Activated naive CD4-positive, alpha-beta T cell treated with anti-CD3 and anti-CD28 coated beads, Interleukin-2, amount 50 U/mL, for 24 hours (primary cell): Measurements from ENCODE around the gene PTPN11.
A peak's percentile ranks its signal among the peaks of the same experiment; 100 is the strongest.
"Not testable (repeated sequence)": the region's sequence is repeated elsewhere in the genome, so short reads cannot be mapped to it uniquely, and the experiment has no call there.

ENCODE experiments used
- H3K27ac Mint-ChIP-seq: one replicate; pipeline ENCODE4 v1.8.0; 2021; ENCODE audit warnings: mild to moderate bottlenecking, mixed read lengths
- H3K27me3 Mint-ChIP-seq: one replicate; pipeline ENCODE4 v1.8.0; 2021; ENCODE audit warnings: mixed read lengths
- H3K36me3 Mint-ChIP-seq: one replicate; pipeline ENCODE4 v1.8.0; 2021; ENCODE audit warnings: mixed read lengths
- H3K4me1 Mint-ChIP-seq: one replicate; pipeline ENCODE4 v1.8.0; 2021; ENCODE audit warnings: mixed read lengths
- H3K4me3 Mint-ChIP-seq: one replicate; pipeline ENCODE4 v1.8.0; 2021; ENCODE audit warnings: mild to moderate bottlenecking, mixed read lengths
- H3K9me3 Mint-ChIP-seq: one replicate; pipeline ENCODE4 v1.8.0; 2021; ENCODE audit warnings: mixed read lengths

Gene PTPN11

DNA sequence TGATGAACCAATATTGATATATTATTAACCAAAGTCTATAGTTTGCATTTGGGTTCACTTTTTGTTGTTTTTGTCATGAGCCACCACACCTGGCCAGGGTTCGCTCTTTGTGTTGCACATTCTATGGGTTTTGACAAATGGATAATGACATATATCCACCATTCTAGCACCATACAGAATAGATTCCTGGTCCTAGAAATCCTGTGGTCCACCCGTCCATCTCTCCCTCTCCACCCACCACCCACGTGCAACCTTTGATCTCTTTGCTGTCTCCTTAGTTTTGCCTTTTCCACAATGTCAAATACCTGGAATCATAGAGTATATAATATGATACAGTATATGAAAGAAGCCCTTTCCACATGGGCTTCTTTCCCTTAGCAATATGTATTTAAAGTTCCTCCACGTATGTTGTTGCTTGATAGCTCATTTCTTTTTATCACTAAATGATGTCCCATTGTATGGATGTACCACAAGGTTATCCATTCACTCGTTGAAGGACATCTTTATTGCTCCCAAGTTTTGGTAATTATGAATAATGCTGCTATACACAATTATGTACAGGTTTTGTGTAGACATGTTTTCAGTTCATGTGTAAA is 16.7 kb upstream of the PTPN11 start:
- Mint-ChIP-seq H3K4me1 (peaks cover 13% of the 10 kb centered on the region), H3K27ac (no peak overlapping the region), H3K4me3 (no peak overlapping the region), H3K36me3 (peaks cover 8% of the 10 kb centered on the region), H3K9me3 (no peaks in the 10 kb centered on the region), H3K27me3 (no peaks in the 10 kb centered on the region)

DNA sequence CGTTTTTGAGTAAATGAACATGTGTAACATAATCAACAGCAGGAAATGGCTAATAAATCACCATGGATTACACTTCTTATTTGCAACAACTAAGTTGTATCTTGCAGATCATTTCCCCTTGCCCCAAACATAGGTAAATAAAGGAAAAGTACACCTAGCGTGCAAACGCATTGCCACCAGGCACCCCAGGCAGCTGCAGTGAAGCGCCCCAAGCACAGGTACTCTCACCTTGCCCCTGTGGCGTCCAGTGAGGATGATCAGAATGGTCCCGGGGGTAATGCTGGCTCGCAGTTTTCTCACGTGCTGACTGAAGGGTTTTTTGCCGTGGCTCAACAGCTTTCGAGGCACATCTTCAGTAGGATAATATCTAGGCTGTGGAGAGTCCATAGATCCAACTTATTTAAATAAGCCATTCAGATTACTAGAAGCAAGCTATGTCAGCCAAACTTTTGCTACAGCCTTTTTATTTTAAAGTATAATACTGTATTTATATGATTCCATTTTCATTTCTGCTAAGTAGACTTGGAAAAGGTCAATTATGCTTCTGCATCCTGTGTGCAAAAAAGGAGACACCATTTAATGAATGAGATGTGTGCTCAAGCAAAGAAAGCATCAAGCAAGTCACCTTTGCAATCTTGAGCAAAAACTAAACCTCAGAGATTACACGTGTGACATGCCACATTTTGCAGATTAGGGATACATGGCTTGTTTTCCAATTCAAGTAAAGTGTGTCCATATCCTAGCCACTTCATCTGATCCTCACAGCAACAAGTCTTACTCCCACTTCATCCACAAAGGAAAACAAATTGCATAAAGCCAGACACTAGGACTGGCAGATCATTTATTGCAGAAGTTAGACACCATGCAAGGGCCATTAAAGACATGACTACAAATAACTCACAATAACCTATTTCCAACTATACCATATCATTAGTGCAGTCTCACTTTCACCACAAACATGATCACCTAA is 11.9 kb upstream of the PTPN11 start:
- Mint-ChIP-seq H3K27ac (peak overlapping the region; percentile 83), H3K36me3 (peaks cover 29% of the 10 kb centered on the region), H3K4me3 (peak overlapping the region; percentile 100), H3K9me3 (no peaks in the 10 kb centered on the region), H3K4me1 (peaks cover 39% of the 10 kb centered on the region), H3K27me3 (no peaks in the 10 kb centered on the region)

DNA sequence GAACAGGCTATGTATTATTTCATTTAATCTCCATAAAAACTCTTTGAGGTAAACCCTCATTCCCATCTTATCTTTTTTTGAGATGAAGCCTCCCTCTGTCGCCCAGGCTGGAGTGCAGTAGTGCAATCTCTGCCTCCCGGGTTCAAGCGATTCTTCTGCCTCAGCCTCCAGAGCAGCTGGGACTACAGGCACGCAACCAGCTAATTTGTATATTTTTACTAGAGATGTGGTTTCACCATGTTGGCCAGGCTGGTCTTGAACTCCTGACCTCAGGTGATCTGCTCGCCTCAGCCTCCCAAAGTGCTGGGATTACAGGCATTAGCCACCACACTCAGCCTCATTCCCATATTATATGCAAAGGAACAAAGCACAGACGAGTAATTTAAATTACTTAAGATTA is 11.1 kb upstream of the PTPN11 start:
- Mint-ChIP-seq H3K36me3 (peaks cover 29% of the 10 kb centered on the region), H3K4me3 (peak overlapping the region; percentile 100), H3K4me1 (peaks cover 39% of the 10 kb centered on the region), H3K27ac (peak overlapping the region; percentile 87)
- H3K27me3 Mint-ChIP-seq, H3K9me3 Mint-ChIP-seq: not testable (repeated sequence)

DNA sequence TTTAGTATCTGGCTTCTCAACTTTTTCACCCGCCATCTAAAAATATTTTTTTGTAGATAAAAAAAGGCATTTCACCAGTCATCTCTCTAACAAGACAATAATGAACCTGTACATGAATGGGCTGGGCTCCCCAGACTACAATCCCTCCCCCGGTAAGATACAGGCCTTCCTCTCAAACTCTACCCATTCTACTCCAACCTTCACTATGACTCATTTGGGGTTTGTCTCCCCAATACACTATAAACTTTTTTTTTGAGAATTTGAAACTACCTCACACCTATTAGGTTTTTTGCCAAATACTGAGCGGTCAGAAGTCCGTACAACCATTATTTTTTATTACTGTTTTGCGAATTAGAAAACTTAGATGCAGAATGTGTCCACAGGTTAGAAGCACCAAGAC is 10.1 kb upstream of the PTPN11 start:
- H3K27ac Mint-ChIP-seq = peak overlapping the region; percentile 100
- peaks cover 29% of the 10 kb centered on the region for H3K36me3 Mint-ChIP-seq

DNA sequence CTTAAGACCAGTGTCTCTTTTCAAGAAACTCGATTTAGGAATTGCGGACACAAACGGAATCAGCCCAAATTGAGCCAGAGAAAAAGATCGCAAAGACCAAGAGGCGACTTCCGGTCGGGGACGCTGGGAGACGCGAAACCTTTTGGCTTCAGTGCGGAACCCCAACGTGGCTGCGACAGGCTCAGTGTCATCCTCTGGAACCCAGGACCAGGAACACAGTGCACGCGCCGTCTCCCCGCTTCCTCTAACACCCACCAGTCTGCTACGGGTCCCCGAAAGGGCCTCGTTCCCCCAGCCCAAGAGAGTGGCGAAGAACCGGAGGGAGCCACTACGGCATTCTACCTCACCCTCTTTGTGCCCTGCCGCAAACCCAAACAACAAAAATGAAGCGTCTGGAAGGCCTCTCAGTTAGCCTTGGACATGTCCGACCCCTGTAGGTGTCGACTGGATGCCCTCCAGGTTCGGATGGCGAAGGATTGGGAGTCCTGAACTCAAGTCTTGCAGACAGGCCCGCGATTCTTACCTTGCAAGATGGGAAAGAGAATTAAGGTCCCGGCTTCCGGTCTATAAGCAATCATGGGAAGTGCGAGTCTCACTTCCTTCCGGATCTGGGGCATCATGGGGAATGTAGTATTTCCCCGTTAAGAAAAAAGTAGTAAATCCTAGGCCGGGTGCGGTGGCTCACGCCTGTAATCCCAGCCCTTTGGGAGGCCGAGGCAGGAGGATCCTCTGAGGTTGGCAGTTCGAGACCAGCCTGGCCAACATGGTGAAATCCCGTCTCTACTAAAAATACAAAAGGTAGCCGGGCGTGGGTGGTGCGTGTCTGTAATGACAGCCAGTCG is 9.5 kb upstream of the PTPN11 start, which contains the start of gene RPL6:
RPL6 (minus strand) TSS at position 542 of the 842 bp plus-strand sequence. CDS start 949 bp downstream, outside the sequence.
- H3K4me1 Mint-ChIP-seq = peaks cover 39% of the 10 kb centered on the region
- no peaks in the 10 kb centered on the region for H3K27me3 Mint-ChIP-seq
- peaks cover 29% of the 10 kb centered on the region for H3K36me3 Mint-ChIP-seq
- peak within 1 kb of the TSS; percentile 100 for H3K4me3 Mint-ChIP-seq
- peak within 1 kb of the TSS; percentile 100 for H3K27ac Mint-ChIP-seq
- H3K9me3 Mint-ChIP-seq = no peaks in the 10 kb centered on the region

More for the DNA sequence above, 10.1 kb upstream of the PTPN11 start:
- peaks cover 39% of the 10 kb centered on the region for H3K4me1 Mint-ChIP-seq
- no peaks in the 10 kb centered on the region for H3K27me3 Mint-ChIP-seq
- no peaks in the 10 kb centered on the region for H3K9me3 Mint-ChIP-seq
- H3K4me3 Mint-ChIP-seq = peak overlapping the region; percentile 100

- Mint-ChIP-seq H3K9me3 (no peaks in the 10 kb centered on the region), H3K27ac (no peak overlapping the region), H3K36me3 (peaks cover 26% of the 10 kb centered on the region), H3K27me3 (no peaks in the 10 kb centered on the region), H3K4me3 (peak overlapping the region; percentile 100), H3K4me1 (peaks cover 35% of the 10 kb centered on the region)
These were observed 8.9 kb upstream of the PTPN11 start for GRCh38 chr12:112409906-112410244.

GRCh38 chr12:112413855-112414625 is 4.7 kb upstream of the PTPN11 start:
- no peaks in the 10 kb centered on the region for H3K9me3 Mint-ChIP-seq
- no peak overlapping the region for H3K4me3 Mint-ChIP-seq
- peaks cover 13% of the 10 kb centered on the region for H3K4me1 Mint-ChIP-seq
- H3K27ac Mint-ChIP-seq = no peak overlapping the region
- no peaks in the 10 kb centered on the region for H3K27me3 Mint-ChIP-seq
- H3K36me3 Mint-ChIP-seq = peaks cover 2% of the 10 kb centered on the region

DNA sequence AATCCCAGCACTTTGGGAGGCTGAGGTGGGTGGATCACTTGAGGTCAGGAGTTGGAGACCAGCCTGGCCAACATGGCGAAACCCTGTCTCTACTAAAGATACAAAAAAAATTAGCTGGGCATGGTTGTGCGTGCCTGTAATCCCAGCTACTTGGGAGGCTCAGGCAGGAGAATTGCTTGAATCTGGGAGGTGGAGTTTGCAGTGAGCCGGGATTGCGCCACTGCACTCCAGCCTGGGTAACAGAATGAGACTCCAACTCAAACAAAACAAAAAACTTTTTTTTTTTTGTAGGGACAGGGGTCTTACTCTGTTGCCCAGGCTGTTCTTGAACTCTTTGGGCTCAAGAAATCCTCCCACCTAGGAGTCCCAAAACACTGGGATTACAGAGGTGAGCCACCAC is 3.3 kb upstream of the PTPN11 start:
- peak overlapping the region; percentile 23 for H3K4me3 Mint-ChIP-seq
- H3K4me1 Mint-ChIP-seq = peaks cover 22% of the 10 kb centered on the region
- not testable (repeated sequence) for H3K27ac Mint-ChIP-seq, H3K9me3 Mint-ChIP-seq, H3K36me3 Mint-ChIP-seq, H3K27me3 Mint-ChIP-seq

DNA sequence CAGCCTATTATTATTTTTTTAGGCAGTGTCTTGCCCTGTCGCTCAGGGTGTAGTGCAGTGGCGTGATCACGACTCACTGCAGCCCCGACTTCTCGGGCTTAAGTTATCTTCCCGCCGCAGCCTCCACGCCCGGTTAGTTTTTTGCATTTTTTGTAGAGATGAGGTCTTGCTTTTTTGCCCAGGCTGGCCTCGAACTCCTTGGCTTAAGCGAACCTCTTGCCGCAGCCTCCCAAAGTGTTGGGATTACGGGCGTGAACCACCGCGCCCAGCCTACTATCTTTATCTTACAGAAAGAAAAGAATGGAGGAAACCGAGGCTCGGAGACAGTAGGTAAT is 507 bp upstream of the PTPN11 start:
- H3K9me3 Mint-ChIP-seq = no peaks in the 10 kb centered on the region
- peaks cover 38% of the 10 kb centered on the region for H3K4me1 Mint-ChIP-seq
- H3K27me3 Mint-ChIP-seq = no peaks in the 10 kb centered on the region
- H3K36me3 Mint-ChIP-seq = peaks cover 7% of the 10 kb centered on the region
- H3K27ac Mint-ChIP-seq = peak overlapping the region; percentile 99
- H3K4me3 Mint-ChIP-seq = peak overlapping the region; percentile 96

- Mint-ChIP-seq H3K9me3 (no peaks in the 10 kb centered on the region), H3K36me3 (peaks cover 7% of the 10 kb centered on the region), H3K27ac (peak overlapping the region; percentile 95), H3K4me1 (peaks cover 49% of the 10 kb centered on the region), H3K4me3 (peak overlapping the region; percentile 91), H3K27me3 (no peaks in the 10 kb centered on the region)
These were observed 768 bp downstream of the PTPN11 start for GRCh38 chr12:112419297-112420133.

GRCh38 chr12:112420740-112421139 is 2.0 kb downstream of the PTPN11 start:
- H3K4me1 Mint-ChIP-seq = peaks cover 54% of the 10 kb centered on the region
- H3K36me3 Mint-ChIP-seq = peaks cover 7% of the 10 kb centered on the region
- no peaks in the 10 kb centered on the region for H3K27me3 Mint-ChIP-seq
- H3K9me3 Mint-ChIP-seq = no peaks in the 10 kb centered on the region
- peak overlapping the region; percentile 27 for H3K27ac Mint-ChIP-seq
- peak overlapping the region; percentile 91 for H3K4me3 Mint-ChIP-seq

DNA sequence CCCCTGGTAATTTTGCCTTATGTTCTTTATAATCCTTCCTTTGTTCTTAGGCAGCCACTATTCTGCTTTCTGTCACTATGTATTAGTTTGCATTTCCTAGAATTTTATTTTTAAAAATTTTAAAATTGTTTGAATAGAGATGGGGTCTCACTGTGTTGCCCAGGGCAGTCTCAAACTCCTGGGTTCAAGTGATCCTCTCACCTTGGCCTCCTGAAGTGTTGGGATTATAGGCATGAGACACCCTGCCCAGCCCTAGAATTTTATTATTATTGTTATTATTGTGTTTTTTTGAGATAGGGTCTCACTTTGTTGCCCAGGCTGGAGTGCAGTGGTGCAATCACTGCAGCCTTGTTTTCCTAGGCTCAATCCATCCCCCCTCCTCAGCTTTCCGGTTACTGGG is 2.6 kb downstream of the PTPN11 start:
- no peak overlapping the region for H3K4me3 Mint-ChIP-seq
- peaks cover 54% of the 10 kb centered on the region for H3K4me1 Mint-ChIP-seq
- no peaks in the 10 kb centered on the region for H3K9me3 Mint-ChIP-seq
- peaks cover 7% of the 10 kb centered on the region for H3K36me3 Mint-ChIP-seq
- H3K27me3 Mint-ChIP-seq = no peaks in the 10 kb centered on the region
- H3K27ac Mint-ChIP-seq = no peak overlapping the region

DNA sequence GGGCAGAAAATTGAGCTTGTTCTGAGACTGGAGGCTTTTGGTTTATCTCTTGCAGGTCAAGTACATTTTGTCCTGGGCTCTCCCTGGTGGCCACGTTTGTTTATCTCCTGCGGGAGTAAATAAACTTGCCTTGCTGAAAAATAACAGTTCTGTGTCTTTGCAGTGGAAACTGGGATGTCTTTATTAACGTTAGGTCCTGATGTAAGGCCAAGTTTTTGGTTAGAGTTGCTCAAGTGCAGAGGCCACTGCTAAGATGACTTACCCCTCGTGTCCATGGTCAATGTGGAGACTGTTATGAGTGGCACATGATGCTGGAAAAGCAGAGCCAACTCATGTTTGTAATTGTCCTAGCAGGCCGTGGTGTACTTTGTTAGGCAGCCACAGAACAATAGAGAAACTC is 3.8 kb downstream of the PTPN11 start:
- H3K27me3 Mint-ChIP-seq = no peaks in the 10 kb centered on the region
- H3K9me3 Mint-ChIP-seq = no peaks in the 10 kb centered on the region
- peak overlapping the region; percentile 46 for H3K27ac Mint-ChIP-seq
- H3K36me3 Mint-ChIP-seq = peaks cover 7% of the 10 kb centered on the region
- peak overlapping the region; percentile 33 for H3K4me3 Mint-ChIP-seq
- peaks cover 50% of the 10 kb centered on the region for H3K4me1 Mint-ChIP-seq

GRCh38 chr12:112424126-112424525 is 5.4 kb downstream of the PTPN11 start:
- Mint-ChIP-seq H3K27ac (no peak overlapping the region), H3K9me3 (no peaks in the 10 kb centered on the region), H3K4me1 (peaks cover 58% of the 10 kb centered on the region)

More at GRCh38 chr12:112424126-112424525, 5.4 kb downstream of the PTPN11 start:
- Mint-ChIP-seq H3K27me3 (no peaks in the 10 kb centered on the region), H3K4me3 (no peak overlapping the region), H3K36me3 (peaks cover 7% of the 10 kb centered on the region)
